A673 (cell line): ENCODE results near the gene TEKTIP1. TPM values are rescaled to one million over a fixed set of nuclear protein-coding genes. Genes with fewer than 3 reads are reported as not detected.

Source experiments
- BruUV-seq: library from RNA; stranded (reverse); fragments of 400-500 nt; replicated peaks from 2 replicates; lab custom pipeline; 2021; lab: Mats Ljungman, UMichigan
- CTCF ChIA-PET: fragments of 300-600 bp; sonication (Branson Sonifier 250); formaldehyde crosslinking; loops from one replicate; lab custom pipeline; 2022; ENCODE audit warnings: antibody characterized with exemption; lab: Charles Lee
- POLR2A ChIA-PET: fragments of 300-600 bp; sonication (Branson Sonifier 250); formaldehyde crosslinking; loops from one replicate; lab custom pipeline; 2022; ENCODE audit warnings: antibody characterized with exemption; ENCODE audit not compliant: low non-redundant PET; lab: Charles Lee
- DNase-seq: peaks from one replicate; pipeline ENCODE4 v3.0.0-alpha.2; 2015; ENCODE audit warnings: low spot score
- H3K27ac ChIP-seq: fragments of 200-600 bp; sonication (generic); 2 replicates; pipeline ENCODE4 v1.5.1; 2016; ENCODE audit warnings: mixed run types, low read depth, mild to moderate bottlenecking, mixed read lengths, antibody characterized with exemption, low read length; ENCODE audit not compliant: poor library complexity, severe bottlenecking
- H3K27me3 ChIP-seq: fragments of 200-600 bp; sonication (generic); replicated peaks from 2 replicates; pipeline ENCODE4 v1.6.1; 2017; ENCODE audit warnings: mixed run types, low read depth, mild to moderate bottlenecking, mixed read lengths, antibody characterized with exemption, low read length; ENCODE audit not compliant: insufficient read depth, poor library complexity
- H3K36me3 ChIP-seq: fragments of 200-600 bp; sonication (generic); 2 replicates; pipeline ENCODE4 v1.6.1; 2016; ENCODE audit warnings: mixed run types, mild to moderate bottlenecking, mixed read lengths, antibody characterized with exemption, low read length; ENCODE audit not compliant: insufficient read depth, poor library complexity, severe bottlenecking
- H3K4me1 ChIP-seq: fragments of 200-600 bp; sonication (generic); 2 replicates; pipeline ENCODE4 v1.6.1; 2017; ENCODE audit warnings: mixed run types, mild to moderate bottlenecking, mixed read lengths, antibody characterized with exemption, low read length; ENCODE audit not compliant: insufficient read depth, poor library complexity, severe bottlenecking
- H3K4me3 ChIP-seq: fragments of 200-600 bp; sonication (generic); 2 replicates; pipeline ENCODE4 v1.5.1; 2016; ENCODE audit warnings: low read depth, mixed run types, mild to moderate bottlenecking, mixed read lengths, low read length; ENCODE audit not compliant: poor library complexity, severe bottlenecking
- H3K9me3 ChIP-seq: fragments of 200-600 bp; sonication (generic); 2 replicates; pipeline ENCODE4 v1.6.1; 2016; ENCODE audit warnings: mixed run types, low read depth, mild to moderate bottlenecking, mixed read lengths, antibody characterized with exemption, low read length; ENCODE audit not compliant: poor library complexity, severe bottlenecking
- CTCF ChIP-seq: fragments of 300-800, 200-600 bp; sonication (generic); conservative IDR thresholded peaks from 2 replicates; pipeline ENCODE4 v1.5.1; 2017; ENCODE audit warnings: low read depth, mild to moderate bottlenecking, antibody characterized with exemption, low read length, moderate library complexity, mixed read lengths
- EZH2 ChIP-seq: fragments of 200-600 bp; sonication (generic); IDR thresholded peaks from 2 replicates; pipeline ENCODE4 v1.6.1; 2017; ENCODE audit warnings: borderline replicate concordance, low read depth, mild to moderate bottlenecking, mixed read lengths, antibody characterized with exemption, low read length; ENCODE audit not compliant: poor library complexity, severe bottlenecking
- intact Hi-C: fragments of 100-400 bp; cut with micrococcal nuclease; formaldehyde crosslinking; loops from one replicate; pipeline ENCODE4 v1.10.0; 2022; ENCODE audit not compliant: unreplicated experiment
- total RNA-seq: library from RNA; stranded (reverse); gene quantifications from 2 replicates; pipeline ENCODE4 v1.2.3, GENCODE V29; 2021

TEKTIP1 gene
- total RNA-seq, 1 experiment from 2014 or later = 4.2 TPM

- DNase-seq = no peak
- Histone ChIP-seq H3K4me1 (peaks cover 23% of the 10 kb centered on the region), H3K4me3 (no peak overlapping the region), H3K36me3 (peaks cover 25% of the 10 kb centered on the region), H3K27me3 (no peaks in the 10 kb centered on the region), H3K27ac (no peak overlapping the region), H3K9me3 (no peaks in the 10 kb centered on the region)
- intact Hi-C loops = no loop called here
- ChIA-PET POLR2A (no interaction called here), CTCF (no interaction called here)
- no peak for TF ChIP-seq CTCF
- TF ChIP-seq EZH2 = no peak
- no TSS peak for BruUV-seq
These were observed 30.0 kb upstream of the TEKTIP1 start for GRCh38 chr19:3508771-3509535.

- no peak overlapping the region for H3K27ac ChIP-seq
- DNase-seq = no peak
- intact Hi-C loops = no loop called here
- CTCF ChIA-PET = no interaction called here
- no peak overlapping the region for H3K4me3 ChIP-seq
- POLR2A ChIA-PET = no interaction called here
- no peaks in the 10 kb centered on the region for H3K9me3 ChIP-seq
- peaks cover 25% of the 10 kb centered on the region for H3K36me3 ChIP-seq
- no TSS peak for BruUV-seq
- H3K27me3 ChIP-seq = no peaks in the 10 kb centered on the region
- TF ChIP-seq CTCF (no peak), EZH2 (no peak)
- H3K4me1 ChIP-seq = peaks cover 23% of the 10 kb centered on the region
These were observed 29.4 kb upstream of the TEKTIP1 start for GRCh38 chr19:3509566-3509989.

- DNase-seq = no peak
- no peak overlapping the region for H3K27ac ChIP-seq
- CTCF ChIA-PET = no interaction called here
- no TSS peak for BruUV-seq
- no peak overlapping the region for H3K4me3 ChIP-seq
- peaks cover 25% of the 10 kb centered on the region for H3K36me3 ChIP-seq
- TF ChIP-seq CTCF (no peak), EZH2 (no peak)
- intact Hi-C loops = no loop called here
- POLR2A ChIA-PET = no interaction called here
- H3K9me3 ChIP-seq = no peaks in the 10 kb centered on the region
- peaks cover 12% of the 10 kb centered on the region for H3K4me1 ChIP-seq
- no peaks in the 10 kb centered on the region for H3K27me3 ChIP-seq
These were observed 28.2 kb upstream of the TEKTIP1 start for GRCh38 chr19:3510727-3511126.
